GM12878 (cell line): ENCODE measurements around the gene OPN5. TPM values are rescaled to one million over a fixed set of nuclear protein-coding genes. Genes with fewer than 3 reads are reported as not detected.

Source experiments
- ATAC-seq: fragments of 200-7000 bp; cut with Tn5 transposase; 3 replicates; pipeline ENCODE4 v1.9.1; 2020; ENCODE audit warnings: mild to moderate bottlenecking, moderate library complexity
- BruUV-seq: library from RNA; stranded (reverse); fragments of 400-500 nt; replicated peaks from 2 replicates; lab custom pipeline; 2021; lab: Mats Ljungman, UMichigan
- CTCF ChIA-PET: fragments of 300-600 bp; sonication (Branson Sonifier 250); formaldehyde crosslinking; extraction: SDS; loops from one replicate; lab custom pipeline; 2021; ENCODE audit warnings: inconsistent platforms; lab: Yijun Ruan, JAX
- POLR2A ChIA-PET: fragments of 350-600 bp; formaldehyde crosslinking; extraction: SDS; loops from one replicate; lab custom pipeline; 2021; ENCODE audit warnings: inconsistent platforms; lab: Charles Lee
- RAD21 ChIA-PET: fragments of 300-600 bp; sonication (Branson Sonifier 250); formaldehyde crosslinking; loops from one replicate; lab custom pipeline; 2023; ENCODE audit warnings: antibody characterized with exemption; ENCODE audit not compliant: unreplicated experiment; lab: Charles Lee
- SMC1A ChIA-PET: fragments of 300-600 bp; sonication (Branson Sonifier 250); formaldehyde crosslinking; loops from one replicate; lab custom pipeline; 2023; ENCODE audit not compliant: unreplicated experiment, uncharacterized antibody; lab: Charles Lee
- DNase-seq: peaks from one replicate; pipeline ENCODE4 v3.0.0-alpha.2; 2011; ENCODE audit warnings: low read depth, low spot score
- FAIRE-seq: peaks from 3 replicates; lab custom pipeline; 2011; peaks lifted over from hg19 to GRCh38; lab: Jason Lieb, UNC
- H2AFZ ChIP-seq: 2 replicates; pipeline ENCODE4 v1.6.0; 2011; ENCODE audit warnings: low read depth, low read length, control low read depth; ENCODE audit not compliant: control insufficient read depth
- H3K27ac ChIP-seq: 2 replicates; pipeline ENCODE4 v1.5.1; 2011; ENCODE audit warnings: control low read depth; ENCODE audit not compliant: control insufficient read depth, insufficient read depth
- H3K27me3 ChIP-seq, 2 experiments: replicated peaks in 1 of 2; 2 replicates each; pipeline versions ENCODE4 v1.6.0 to v1.6.1; 2011; ENCODE audit warnings: low read length in 1 of 2; ENCODE audit not compliant: control insufficient read depth in 2 of 2, insufficient read depth in 2 of 2
- H3K36me3 ChIP-seq, 2 experiments: 2 replicates each; pipeline ENCODE4 v1.5.1; 2011; ENCODE audit warnings: low read length in 1 of 2; ENCODE audit not compliant: control insufficient read depth in 2 of 2, insufficient read depth in 2 of 2
- H3K4me1 ChIP-seq: 2 replicates; pipeline ENCODE4 v1.6.1; 2011; ENCODE audit warnings: mild to moderate bottlenecking, low read length, moderate library complexity, mixed read lengths; ENCODE audit not compliant: control insufficient read depth, insufficient read depth
- H3K4me2 ChIP-seq: 2 replicates; pipeline ENCODE4 v1.6.0; 2011; ENCODE audit warnings: control low read depth; ENCODE audit not compliant: control insufficient read depth, insufficient read depth
- H3K4me3 ChIP-seq: fragments of 200-600 bp; sonication (generic); 2 replicates; pipeline ENCODE4 v1.5.1; 2016
- H3K79me2 ChIP-seq: 2 replicates; pipeline ENCODE4 v1.6.0; 2011; ENCODE audit warnings: low read length; ENCODE audit not compliant: control insufficient read depth, insufficient read depth
- H3K9ac ChIP-seq: 2 replicates; pipeline ENCODE4 v1.8.0; 2011; ENCODE audit warnings: low read length, control low read depth, mixed read lengths; ENCODE audit not compliant: control insufficient read depth, insufficient read depth
- H3K9me3 ChIP-seq: replicated peaks from 3 replicates; pipeline ENCODE4 v1.5.1; 2011; ENCODE audit warnings: mild to moderate bottlenecking, low read length; ENCODE audit not compliant: control insufficient read depth, insufficient read depth
- H4K20me1 ChIP-seq: 2 replicates; pipeline ENCODE4 v1.6.0; 2011; ENCODE audit not compliant: control insufficient read depth, insufficient read depth
- GABPA ChIP-seq: IDR thresholded peaks from 2 replicates; pipeline ENCODE4 v1.6.1; 2014; ENCODE audit warnings: antibody characterized with exemption, low read depth, mild to moderate bottlenecking, inconsistent platforms
- NFYB ChIP-seq: IDR thresholded peaks from 2 replicates; pipeline ENCODE4 v1.6.1; 2011; ENCODE audit warnings: low read depth, mild to moderate bottlenecking, low read length, improper control_type of control experiment, moderate library complexity; ENCODE audit not compliant: insufficient read depth
- YY1 ChIP-seq: IDR thresholded peaks from 2 replicates; pipeline ENCODE4 v1.6.1; 2011; ENCODE audit warnings: low read depth, mild to moderate bottlenecking, low read length
- ZNF384 ChIP-seq: IDR thresholded peaks from 2 replicates; pipeline ENCODE4 v1.6.1; 2012; ENCODE audit warnings: low read depth, mild to moderate bottlenecking, low read length, improper control_type of control experiment, borderline replicate concordance
- WGBS: methylation state at CpG from one replicate; pipeline ENCODE4 v1.1.6; 2016; ENCODE audit warnings: low lambda C conversion rate; ENCODE audit not compliant: insufficient replicate concordance, insufficient coverage; ENCODE audit errors: missing lambda C conversion rate; 5-methylcytosine and 5-hydroxymethylcytosine counted together
- in situ Hi-C: fragments of 300-500 bp; cut with MboI; formaldehyde crosslinking; loops from 9 replicates; pipeline ENCODE4 v1.14.3; 2018; ENCODE audit warnings: mixed read lengths
- intact Hi-C: fragments of 100-400 bp; cut with micrococcal nuclease; formaldehyde crosslinking; loops from one replicate; pipeline ENCODE4 v1.14.2; 2022; ENCODE audit not compliant: unreplicated experiment
- polyA plus RNA-seq, 11 experiments: library from polyadenylated mRNA; depleted of rRNA in 4 of 11; unstranded in 6 of 11; stranded (reverse) in 5 of 11; fragments of >200 nt; fragmentation: Nextera tagmentation in 4 of 11; fragmentation: Illumina TruSeq in 1 of 11; extraction: Ambion mirVana in 4 of 11; extraction: Trizol in 1 of 11; gene quantifications; 1 replicate in 1 of 11; 2 replicates in 10 of 11; pipeline versions ENCODE4 v1.2.1 to v1.2.3, GENCODE V29; 2011 to 2016; ENCODE audit warnings: inconsistent platforms in 2 of 11, missing spikeins in 2 of 11, low read depth in 1 of 11
- total RNA-seq, 4 experiments: library from RNA; depleted of rRNA in 3 of 4; stranded (reverse); fragments of >200 nt in 3 of 4; fragmentation: Illumina TruSeq in 1 of 4; extraction: Trizol in 1 of 4; gene quantifications; 2 replicates each; pipeline versions ENCODE4 v1.2.1 to v1.2.3, GENCODE V29; 2013 to 2021
- TF ChIP-seq, protein P1 (sequence below): IDR thresholded peaks from 2 replicates; pipeline ENCODE4 v1.6.1; 2011; ENCODE audit warnings: low read depth, mild to moderate bottlenecking, low read length, moderate library complexity, borderline replicate concordance; ENCODE audit errors: extremely low read depth

Gene OPN5
- total and polyA plus RNA-seq, 10 of the 15 experiments (the other 5 are each of a cell fraction or from before 2014, with no cell fraction given): not detected

GRCh38 chr6:47794577-47795135 lies 12.8 kb downstream of the OPN5 start:
- no peaks in the 10 kb centered on the region for H3K9me3 ChIP-seq
- H3K4me2 ChIP-seq: no peak overlapping the region
- H3K27ac ChIP-seq: no peak overlapping the region
- no peak for ATAC-seq
- POLR2A ChIA-PET: no interaction called here
- 37% methylated on average over 8 of the region's 8 CpGs for WGBS
- DNase-seq: no peak
- no peak for FAIRE-seq
- no peaks in the 10 kb centered on the region for H3K4me1 ChIP-seq
- TF ChIP-seq ZNF384: no peak
- no peak for TF ChIP-seq GABPA
- no peak for TF ChIP-seq NFYB
- TF ChIP-seq, all 136 proteins: peak for 0
- Histone ChIP-seq H3K27me3 (no peaks in the 10 kb centered on the region), H3K4me3 (no peak overlapping the region), H2AFZ (no peak overlapping the region), H4K20me1 (no peaks in the 10 kb centered on the region), H3K9ac (no peak overlapping the region), H3K79me2 (no peaks in the 10 kb centered on the region), H3K36me3 (no peaks in the 10 kb centered on the region)
- ChIA-PET SMC1A (interaction anchor here (0.6 to 1.2 kb wide), 2 partner anchors 10 to 1559 kb away, joined by 3 read pairs; no protein-coding TSS in a partner anchor), RAD21 (no interaction called here), CTCF (interaction anchor here (0.6 to 1.9 kb wide), 3 partner anchors 9 to 382 kb away, joined by 3 to 4 read pairs (median 3); no protein-coding TSS in a partner anchor)
- no TSS peak for BruUV-seq
- intact Hi-C loops: no loop called here
- in situ Hi-C loops: no loop called here

GRCh38 chr6:47801984-47802383 lies 20.2 kb downstream of the OPN5 start:
- in situ Hi-C loops: no loop called here
- H3K36me3 ChIP-seq: no peaks in the 10 kb centered on the region
- no peak overlapping the region for H2AFZ ChIP-seq
- no peaks in the 10 kb centered on the region for H3K27me3 ChIP-seq
- ChIA-PET CTCF (interaction anchor here (2.0 to 3.1 kb wide), 2 partner anchors 14 to 171 kb away, joined by 7 to 15 read pairs; no protein-coding TSS in a partner anchor), SMC1A (interaction anchor here (0.8 to 2.7 kb wide), 2 partner anchors 14 to 37 kb away, joined by 3 to 11 read pairs; no protein-coding TSS in a partner anchor), RAD21 (interaction anchor here (0.8 kb wide), 1 partner anchor 13 kb away, joined by 3 read pairs; no protein-coding TSS in a partner anchor), POLR2A (no interaction called here)
- no peaks in the 10 kb centered on the region for H3K9me3 ChIP-seq
- no peaks in the 10 kb centered on the region for H3K4me1 ChIP-seq
- H3K4me3 ChIP-seq: no peak overlapping the region
- intact Hi-C loops: no loop called here
- no peaks in the 10 kb centered on the region for H3K79me2 ChIP-seq
- FAIRE-seq (no peak), DNase-seq (no peak), ATAC-seq (no peak)
- H3K4me2 ChIP-seq: no peak overlapping the region
- BruUV-seq: no TSS peak
- H3K27ac ChIP-seq: no peak overlapping the region
- H4K20me1 ChIP-seq: no peaks in the 10 kb centered on the region
- TF ChIP-seq, protein P1, sequence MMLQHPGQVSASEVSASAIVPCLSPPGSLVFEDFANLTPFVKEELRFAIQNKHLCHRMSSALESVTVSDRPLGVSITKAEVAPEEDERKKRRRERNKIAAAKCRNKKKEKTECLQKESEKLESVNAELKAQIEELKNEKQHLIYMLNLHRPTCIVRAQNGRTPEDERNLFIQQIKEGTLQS: no peak
- TF ChIP-seq YY1: no peak
- WGBS: 0% methylated on average over 2 of the region's 2 CpGs
- no peak overlapping the region for H3K9ac ChIP-seq
